ENCODE data around the gene ASGR1.

- TF ChIP-seq POLR2AphosphoS5 (IDR thresholded peaks at IDR 0.05), result no peak
- no peak for TF ChIP-seq CTCF (IDR thresholded peaks at IDR 0.05; ENCODE audit: poor library complexity, severe bottlenecking)
- TF ChIP-seq TAF1 (IDR thresholded peaks at IDR 0.05; ENCODE audit: low read depth), result no peak
- no peak for TF ChIP-seq MXI1 (conservative IDR thresholded peaks at IDR 0.05; ENCODE audit: poor library complexity, severe bottlenecking)
- TF ChIP-seq EP300 (conservative IDR thresholded peaks at IDR 0.05; ENCODE audit: poor library complexity, severe bottlenecking), result no peak
- TF ChIP-seq EZH2 (IDR thresholded peaks at IDR 0.05; ENCODE audit: borderline replicate concordance, insufficient read depth, low read length, poor library complexity, severe bottlenecking), result no peak
- TF ChIP-seq REST (IDR thresholded peaks at IDR 0.05; ENCODE audit: borderline replicate concordance), result no peak
- TF ChIP-seq SMC3 (conservative IDR thresholded peaks at IDR 0.05; ENCODE audit: poor library complexity), result no peak
- TF ChIP-seq RAD21 (conservative IDR thresholded peaks at IDR 0.05), result no peak
Measured at GRCh38 chr17:7175330-7175733, 3.8 kb downstream of the ASGR1 start.
